Panc1 (cell line): Measurements from ENCODE around the gene AHI1. TPM values are rescaled to one million over a fixed set of nuclear protein-coding genes. Genes with fewer than 3 reads are reported as not detected.

Experiments used
- ATAC-seq: fragments of 200-7000 bp; cut with Tn5 transposase; 2 replicates; pipeline ENCODE4 v1.9.1; 2020; ENCODE audit warnings: mild to moderate bottlenecking, moderate library complexity
- BruUV-seq: library from RNA; stranded (reverse); fragments of 400-500 nt; replicated peaks from 2 replicates; lab custom pipeline; 2021; lab: Mats Ljungman, UMichigan
- CTCF ChIA-PET: fragments of 300-600 bp; sonication (Branson Sonifier 250); formaldehyde crosslinking; loops from one replicate; lab custom pipeline; 2022; ENCODE audit warnings: antibody characterized with exemption; lab: Charles Lee
- POLR2A ChIA-PET: fragments of 300-600 bp; sonication (Branson Sonifier 250); formaldehyde crosslinking; loops from one replicate; lab custom pipeline; 2022; ENCODE audit warnings: antibody characterized with exemption; lab: Charles Lee
- DNase-seq: peaks from one replicate; pipeline ENCODE4 v3.0.0-alpha.2; 2010; ENCODE audit warnings: low read depth, low spot score
- H3K27ac ChIP-seq: 2 replicates; pipeline ENCODE4 v1.5.1; 2011; ENCODE audit warnings: mild to moderate bottlenecking, low read length, inconsistent platforms
- H3K27me3 ChIP-seq: fragments of 200-500 bp; sonication (Bioruptor generic); 2 replicates; pipeline ENCODE4 v1.6.0; 2014; ENCODE audit warnings: low read length, inconsistent platforms; ENCODE audit not compliant: control insufficient read depth, insufficient read depth
- H3K36me3 ChIP-seq: fragments of 200-500 bp; sonication (Bioruptor generic); 2 replicates; pipeline ENCODE4 v1.5.1; 2014; ENCODE audit warnings: inconsistent platforms, mild to moderate bottlenecking, low read length, moderate library complexity; ENCODE audit not compliant: control insufficient read depth, insufficient read depth
- H3K4me1 ChIP-seq: 2 replicates; pipeline ENCODE4 v1.5.1; 2011; ENCODE audit warnings: inconsistent platforms, mild to moderate bottlenecking, low read length, moderate library complexity; ENCODE audit not compliant: control insufficient read depth, insufficient read depth
- H3K4me3 ChIP-seq, 2 experiments: 2 replicates each; pipeline ENCODE4 v1.5.1; 2011 to 2012; ENCODE audit warnings: low read depth in 2 of 2, low read length in 2 of 2, mild to moderate bottlenecking in 2 of 2, inconsistent platforms in 1 of 2, moderate library complexity in 1 of 2
- H3K9me3 ChIP-seq: fragments of 200-500 bp; sonication (Bioruptor generic); 2 replicates; pipeline ENCODE4 v1.5.1; 2014; ENCODE audit warnings: low read depth, mild to moderate bottlenecking, inconsistent platforms, low read length, moderate library complexity; ENCODE audit not compliant: control insufficient read depth, insufficient read depth
- POLR2AphosphoS5 ChIP-seq: IDR thresholded peaks from 2 replicates; pipeline ENCODE4 v1.6.1; 2012; ENCODE audit warnings: mild to moderate bottlenecking, low read depth, low read length, moderate library complexity
- SIN3A ChIP-seq: IDR thresholded peaks from 2 replicates; pipeline ENCODE4 v1.6.1; 2012; ENCODE audit warnings: low read depth, mild to moderate bottlenecking, low read length, moderate library complexity, borderline replicate concordance; ENCODE audit not compliant: insufficient read depth
- TCF7L2 ChIP-seq: IDR thresholded peaks from 2 replicates; pipeline ENCODE4 v1.6.1; 2011; ENCODE audit warnings: mild to moderate bottlenecking, low read depth, low read length, inconsistent platforms
- in situ Hi-C: cut with HindIII; loops from 2 replicates; pipeline ENCODE4 v1.10.0; 2016; ENCODE audit warnings: low sequenced_read_pairs, low pct_unique_long_range_greater_than_20kb
- intact Hi-C: fragments of 100-400 bp; cut with micrococcal nuclease; formaldehyde crosslinking; loops from one replicate; pipeline ENCODE4 v1.10.0; 2022; ENCODE audit not compliant: unreplicated experiment
- total RNA-seq: library from RNA; stranded (reverse); gene quantifications from one replicate; pipeline ENCODE4 v1.2.1, GENCODE V29; 2021; ENCODE audit not compliant: unreplicated experiment
- TF ChIP-seq, protein P1 (sequence below): fragments of 450-650 bp; IDR thresholded peaks from 2 replicates; pipeline ENCODE4 v1.5.1; 2017; ENCODE audit warnings: mild to moderate bottlenecking
- TF ChIP-seq, protein P2 (sequence below), 2 experiments: IDR thresholded peaks; 2 replicates each; pipeline ENCODE4 v1.6.1; 2011 to 2012; ENCODE audit warnings: low read depth in 2 of 2, control low read depth in 1 of 2, low read length in 1 of 2, mild to moderate bottlenecking in 1 of 2, moderate library complexity in 1 of 2; ENCODE audit not compliant: insufficient read depth in 1 of 2

Gene AHI1
- total RNA-seq, 1 experiment from 2014 or later = 22.3 TPM

DNA sequence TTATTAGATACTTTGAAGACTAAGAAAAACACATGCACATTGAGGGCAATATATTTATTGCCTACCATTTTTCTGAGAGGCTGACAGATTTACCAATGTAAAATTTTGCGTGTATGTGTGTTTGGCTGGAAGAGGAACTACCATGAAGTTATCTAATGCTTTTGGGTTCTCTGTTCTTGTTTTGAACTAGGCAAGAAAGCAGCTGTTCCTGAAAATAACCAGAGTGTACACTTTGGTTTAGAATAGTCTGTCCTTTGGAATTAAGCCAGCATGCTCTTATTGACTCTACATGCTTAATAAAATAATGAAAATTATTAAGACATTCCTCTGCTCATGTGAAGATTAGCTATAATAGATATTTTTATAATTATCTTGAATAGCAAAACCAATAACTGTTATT, 187.2 kb downstream of the AHI1 start:
- H3K36me3 ChIP-seq = no peaks in the 10 kb centered on the region; the same call in 1 of the 2 replicates
- intact Hi-C loops = no loop called here
- no peak overlapping the region for H3K27ac ChIP-seq
- BruUV-seq = no TSS peak
- H3K27me3 ChIP-seq = no peaks in the 10 kb centered on the region
- no peak for ATAC-seq
- CTCF ChIA-PET = no interaction called here
- H3K4me3 ChIP-seq = no peak overlapping the region
- H3K9me3 ChIP-seq = no peaks in the 10 kb centered on the region
- no peak for DNase-seq
- POLR2A ChIA-PET = no interaction called here
- H3K4me1 ChIP-seq = no peaks in the 10 kb centered on the region
- in situ Hi-C loops = no loop called here
- TF ChIP-seq SIN3A (no peak), TCF7L2 (no peak), POLR2AphosphoS5 (no peak)
- TF ChIP-seq, protein P1, sequence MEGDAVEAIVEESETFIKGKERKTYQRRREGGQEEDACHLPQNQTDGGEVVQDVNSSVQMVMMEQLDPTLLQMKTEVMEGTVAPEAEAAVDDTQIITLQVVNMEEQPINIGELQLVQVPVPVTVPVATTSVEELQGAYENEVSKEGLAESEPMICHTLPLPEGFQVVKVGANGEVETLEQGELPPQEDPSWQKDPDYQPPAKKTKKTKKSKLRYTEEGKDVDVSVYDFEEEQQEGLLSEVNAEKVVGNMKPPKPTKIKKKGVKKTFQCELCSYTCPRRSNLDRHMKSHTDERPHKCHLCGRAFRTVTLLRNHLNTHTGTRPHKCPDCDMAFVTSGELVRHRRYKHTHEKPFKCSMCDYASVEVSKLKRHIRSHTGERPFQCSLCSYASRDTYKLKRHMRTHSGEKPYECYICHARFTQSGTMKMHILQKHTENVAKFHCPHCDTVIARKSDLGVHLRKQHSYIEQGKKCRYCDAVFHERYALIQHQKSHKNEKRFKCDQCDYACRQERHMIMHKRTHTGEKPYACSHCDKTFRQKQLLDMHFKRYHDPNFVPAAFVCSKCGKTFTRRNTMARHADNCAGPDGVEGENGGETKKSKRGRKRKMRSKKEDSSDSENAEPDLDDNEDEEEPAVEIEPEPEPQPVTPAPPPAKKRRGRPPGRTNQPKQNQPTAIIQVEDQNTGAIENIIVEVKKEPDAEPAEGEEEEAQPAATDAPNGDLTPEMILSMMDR = no peak
- TF ChIP-seq, protein P2, sequence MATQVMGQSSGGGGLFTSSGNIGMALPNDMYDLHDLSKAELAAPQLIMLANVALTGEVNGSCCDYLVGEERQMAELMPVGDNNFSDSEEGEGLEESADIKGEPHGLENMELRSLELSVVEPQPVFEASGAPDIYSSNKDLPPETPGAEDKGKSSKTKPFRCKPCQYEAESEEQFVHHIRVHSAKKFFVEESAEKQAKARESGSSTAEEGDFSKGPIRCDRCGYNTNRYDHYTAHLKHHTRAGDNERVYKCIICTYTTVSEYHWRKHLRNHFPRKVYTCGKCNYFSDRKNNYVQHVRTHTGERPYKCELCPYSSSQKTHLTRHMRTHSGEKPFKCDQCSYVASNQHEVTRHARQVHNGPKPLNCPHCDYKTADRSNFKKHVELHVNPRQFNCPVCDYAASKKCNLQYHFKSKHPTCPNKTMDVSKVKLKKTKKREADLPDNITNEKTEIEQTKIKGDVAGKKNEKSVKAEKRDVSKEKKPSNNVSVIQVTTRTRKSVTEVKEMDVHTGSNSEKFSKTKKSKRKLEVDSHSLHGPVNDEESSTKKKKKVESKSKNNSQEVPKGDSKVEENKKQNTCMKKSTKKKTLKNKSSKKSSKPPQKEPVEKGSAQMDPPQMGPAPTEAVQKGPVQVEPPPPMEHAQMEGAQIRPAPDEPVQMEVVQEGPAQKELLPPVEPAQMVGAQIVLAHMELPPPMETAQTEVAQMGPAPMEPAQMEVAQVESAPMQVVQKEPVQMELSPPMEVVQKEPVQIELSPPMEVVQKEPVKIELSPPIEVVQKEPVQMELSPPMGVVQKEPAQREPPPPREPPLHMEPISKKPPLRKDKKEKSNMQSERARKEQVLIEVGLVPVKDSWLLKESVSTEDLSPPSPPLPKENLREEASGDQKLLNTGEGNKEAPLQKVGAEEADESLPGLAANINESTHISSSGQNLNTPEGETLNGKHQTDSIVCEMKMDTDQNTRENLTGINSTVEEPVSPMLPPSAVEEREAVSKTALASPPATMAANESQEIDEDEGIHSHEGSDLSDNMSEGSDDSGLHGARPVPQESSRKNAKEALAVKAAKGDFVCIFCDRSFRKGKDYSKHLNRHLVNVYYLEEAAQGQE (IDR thresholded peaks at IDR 0.05; ENCODE audit: insufficient read depth in 1 of 2, low read depth in 2 of 2, low read length in 1 of 2) = no peak

DNA sequence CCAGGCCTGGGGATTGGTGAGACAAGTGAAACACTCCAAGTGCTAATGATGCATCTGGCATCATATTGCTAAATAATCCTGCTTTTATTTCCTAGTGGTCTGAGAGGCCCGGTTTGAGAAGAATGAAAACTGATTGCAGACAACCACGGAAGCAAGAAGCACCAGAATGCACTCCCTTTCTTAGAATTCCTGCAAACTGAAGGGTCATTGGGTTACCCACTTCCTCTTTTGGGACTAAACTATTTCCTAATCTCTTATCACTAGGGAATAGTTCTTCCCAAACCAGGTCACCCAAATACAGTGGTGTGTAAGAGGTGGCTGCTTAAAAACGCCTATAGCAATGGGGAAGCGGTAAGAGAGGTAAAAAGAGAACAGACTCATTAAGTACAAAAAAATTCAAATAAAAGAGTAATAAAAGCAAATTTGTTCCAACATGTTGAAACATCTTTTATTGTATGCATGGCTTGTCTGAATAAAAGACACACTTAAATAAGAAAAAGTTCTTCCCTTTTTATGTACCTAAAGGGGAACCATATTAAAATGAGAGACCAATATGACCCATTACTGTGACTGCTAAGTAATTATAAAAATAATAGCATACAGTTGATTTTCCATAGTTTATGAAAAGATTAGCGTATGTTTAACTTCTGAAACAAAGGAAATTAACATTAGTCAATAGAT, 190.7 kb downstream of the AHI1 start:
- no peak overlapping the region for H3K4me3 ChIP-seq
- ChIA-PET POLR2A (no interaction called here), CTCF (no interaction called here)
- ATAC-seq (no peak), DNase-seq (no peak)
- no peaks in the 10 kb centered on the region for H3K4me1 ChIP-seq
- in situ Hi-C loops = no loop called here
- no peaks in the 10 kb centered on the region for H3K27me3 ChIP-seq
- no TSS peak for BruUV-seq
- H3K9me3 ChIP-seq = no peaks in the 10 kb centered on the region
- TF ChIP-seq, protein P2 (IDR thresholded peaks at IDR 0.05; ENCODE audit: insufficient read depth in 1 of 2, low read depth in 2 of 2, low read length in 1 of 2) = no peak
- no peak for TF ChIP-seq TCF7L2
- TF ChIP-seq, protein P1 = no peak
- H3K36me3 ChIP-seq = no peaks in the 10 kb centered on the region; the same call in 1 of the 2 replicates
- intact Hi-C loops = no loop called here
- no peak overlapping the region for H3K27ac ChIP-seq
